Heart left ventricle (tissue), 16 donors: ENCODE results near the gene OR4F15. TPM values are rescaled to one million over a fixed set of nuclear protein-coding genes. Genes with fewer than 3 reads are reported as not detected.
"Not testable (repeated sequence)": the region's sequence is repeated elsewhere in the genome, so short reads cannot be mapped to it uniquely, and the experiment has no call there.

Source experiments
- ATAC-seq, 4 donors: fragments of 200-7000 bp; cut with Tn5 transposase; one replicate each; pipeline ENCODE4 v1.9.1; 2020 to 2022; ENCODE audit warnings: moderate library complexity in 4 of 4, mild to moderate bottlenecking in 3 of 4, moderate number of reproducible peaks in 1 of 4
- DNase-seq, 5 donors: peaks; one replicate each; pipeline ENCODE4 v3.0.0-alpha.2; 2020
- H3K27ac ChIP-seq, 12 donors: fragments of 200-600 bp; sonication (generic) in 4 of 12; one replicate each; pipeline versions ENCODE4 v1.5.0 to v1.8.0; 2016 to 2022; ENCODE audit warnings: mild to moderate bottlenecking in 2 of 12
- H3K27me3 ChIP-seq, 9 donors: fragments of 200-600 bp; sonication (generic) in 2 of 9; one replicate each; pipeline versions ENCODE4 v1.5.1 to v1.8.0; 2016 to 2022; ENCODE audit warnings: mild to moderate bottlenecking in 3 of 9
- H3K36me3 ChIP-seq, 9 donors: fragments of 200-600 bp; sonication (generic) in 2 of 9; one replicate each; pipeline versions ENCODE4 v1.5.0 to v1.8.0; 2018 to 2022; ENCODE audit warnings: mild to moderate bottlenecking in 2 of 9
- H3K4me1 ChIP-seq, 12 donors: fragments of 200-600 bp; sonication (generic) in 4 of 12; one replicate each; pipeline versions ENCODE4 v1.5.0 to v1.8.0; 2016 to 2022; ENCODE audit warnings: mild to moderate bottlenecking in 3 of 12
- H3K4me3 ChIP-seq, 12 donors: fragments of 200-600 bp; sonication (generic) in 4 of 12; one replicate each; pipeline versions ENCODE4 v1.5.0 to v1.8.0; 2017 to 2022; ENCODE audit warnings: mild to moderate bottlenecking in 9 of 12, moderate library complexity in 4 of 12
- H3K9me3 ChIP-seq, 12 donors: fragments of 200-600 bp; sonication (generic) in 4 of 12; one replicate each; pipeline versions ENCODE4 v1.5.0 to v1.8.0; 2016 to 2022; ENCODE audit warnings: mild to moderate bottlenecking in 1 of 12
- POLR2A ChIP-seq, 2 donors: fragments of 450-650 bp; IDR thresholded peaks; one replicate each; pipeline ENCODE4 v1.6.1; 2017; ENCODE audit warnings: antibody characterized with exemption in 2 of 2, mild to moderate bottlenecking in 2 of 2, moderate library complexity in 2 of 2
- WGBS, 4 donors: extraction: QIAGEN DNeasy Blood & Tissue Kit in 2 of 4; methylation state at CpG; one replicate each; pipeline versions ENCODE4 v1.1.5 to v1.1.7; 2013 to 2018; 5-methylcytosine and 5-hydroxymethylcytosine counted together
- intact Hi-C, 10 donors: fragments of 100-400 bp; cut with DNase I; formaldehyde crosslinking; loops; one replicate each; pipeline versions ENCODE4 v1.11.1 to v1.14.2; 2022
- polyA plus RNA-seq, 2 donors: library from polyadenylated mRNA; stranded (reverse); fragments of 200-250 nt; gene quantifications; one replicate each; pipeline ENCODE4 v1.2.3, GENCODE V29; 2013
- total RNA-seq, 9 donors: library from RNA; depleted of rRNA in 2 of 9; stranded (reverse); fragments of >200 nt in 2 of 9; fragmentation: NEBNext Ultra II Directional in 3 of 9; extraction: Animal tissue kit (Norgen Biotek cat#: 25700) in 3 of 9; gene quantifications; one replicate each; pipeline versions ENCODE4 v1.1.0 to v1.2.4, GENCODE V29; 2016 to 2023
- TF ChIP-seq, protein P1 (sequence below), 12 donors: fragments of 200-600 bp; sonication (generic) in 4 of 12; IDR thresholded peaks; one replicate each; pipeline versions ENCODE4 v1.5.0 to v1.8.0; 2018 to 2022; ENCODE audit warnings: antibody characterized with exemption in 12 of 12, mild to moderate bottlenecking in 5 of 12
- donor health status: ischemic (EF 13 %, LVEDD 7.1; RV severe dilation, severe dysfunction).
- donor health status: healthy with polysubstance abuse.
- donor health status: DM: no; HTN: yes; CAD: no.
- donor health status: DM: no; HTN: no; CAD: no.
- donor health status: ischemic (EF 25% LVEDD 6.9; RV normal size, moderate dysfunction).
- donor health status: ischemic (EF 25% LVEDD 5.7; RV mildly dilated, moderate dysfunction).
- donor health status: healthy.
- donor health status: DM: yes; HTN: yes; CAD: no.
- donor health status: ischemic (EF 35%, LVEDD 5.7; RV mildly dilated, moderate dysfunction).
- donor health status: nonischemic (EF 11% LVEDD 7.7; RV severe dilation, severe dysfunction).
- donor health status: DM: yes; HTN: yes; CAD: no.
- donor health status: PGD.
- donor health status: ischemic (EF 29% LVEDD 5.4; RV normal size, mild dysfunction).
- donor health status: nonischemic (EF 23%, LVEDD 6.1; RV moderate dilation, normal function).

OR4F15 gene
- total and polyA plus RNA-seq, 11 donors = not detected

- no peaks in the 10 kb centered on the region for H3K36me3 ChIP-seq
- no peak overlapping the region for H3K4me3 ChIP-seq
- peaks cover 0 to 12% (median 2%) of the 10 kb centered on the region in 9 donors for H3K27me3 ChIP-seq
- 81 to 85% (median 82%) methylated on average over 9 of the region's 9 CpGs for WGBS, 4 donors
- H3K27ac ChIP-seq = no peak overlapping the region
- DNase-seq (no peak), ATAC-seq (no peak)
- intact Hi-C loops = no loop called here
- TF ChIP-seq, protein P1, sequence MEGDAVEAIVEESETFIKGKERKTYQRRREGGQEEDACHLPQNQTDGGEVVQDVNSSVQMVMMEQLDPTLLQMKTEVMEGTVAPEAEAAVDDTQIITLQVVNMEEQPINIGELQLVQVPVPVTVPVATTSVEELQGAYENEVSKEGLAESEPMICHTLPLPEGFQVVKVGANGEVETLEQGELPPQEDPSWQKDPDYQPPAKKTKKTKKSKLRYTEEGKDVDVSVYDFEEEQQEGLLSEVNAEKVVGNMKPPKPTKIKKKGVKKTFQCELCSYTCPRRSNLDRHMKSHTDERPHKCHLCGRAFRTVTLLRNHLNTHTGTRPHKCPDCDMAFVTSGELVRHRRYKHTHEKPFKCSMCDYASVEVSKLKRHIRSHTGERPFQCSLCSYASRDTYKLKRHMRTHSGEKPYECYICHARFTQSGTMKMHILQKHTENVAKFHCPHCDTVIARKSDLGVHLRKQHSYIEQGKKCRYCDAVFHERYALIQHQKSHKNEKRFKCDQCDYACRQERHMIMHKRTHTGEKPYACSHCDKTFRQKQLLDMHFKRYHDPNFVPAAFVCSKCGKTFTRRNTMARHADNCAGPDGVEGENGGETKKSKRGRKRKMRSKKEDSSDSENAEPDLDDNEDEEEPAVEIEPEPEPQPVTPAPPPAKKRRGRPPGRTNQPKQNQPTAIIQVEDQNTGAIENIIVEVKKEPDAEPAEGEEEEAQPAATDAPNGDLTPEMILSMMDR (IDR thresholded peaks at IDR 0.05) = no peak
- TF ChIP-seq POLR2A (IDR thresholded peaks at IDR 0.05) = no peak
- H3K4me1 ChIP-seq = no peaks in the 10 kb centered on the region
- no peaks in the 10 kb centered on the region for H3K9me3 ChIP-seq
These were observed 30.1 kb upstream of the OR4F15 start for GRCh38 chr15:101781928-101782327.

DNA sequence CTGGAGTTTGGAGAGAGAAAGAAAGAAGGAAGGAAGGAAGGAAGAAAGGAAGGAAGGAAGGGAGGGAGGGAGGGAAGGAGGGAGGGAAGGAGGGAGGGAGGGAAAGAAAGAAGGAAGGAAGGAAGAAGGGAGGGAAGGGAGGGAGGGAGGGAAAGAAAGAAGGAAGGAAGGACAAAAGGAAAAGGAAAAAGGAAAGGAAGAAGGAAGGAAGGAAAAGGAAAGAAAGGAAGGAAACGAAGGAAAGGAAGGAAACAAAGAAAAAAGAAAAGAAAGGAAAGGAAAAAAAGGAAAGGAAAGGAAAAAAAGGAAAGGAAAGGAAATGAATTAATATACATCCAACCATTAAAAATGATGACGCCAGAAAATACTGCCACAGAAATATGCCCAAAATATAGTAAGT lies 27.4 kb upstream of the OR4F15 start:
- DNase-seq (no peak), ATAC-seq (no peak)
- Histone ChIP-seq H3K4me1 (no peaks in the 10 kb centered on the region), H3K9me3 (no peaks in the 10 kb centered on the region), H3K27me3 (peaks cover 0 to 7% (median 2%) of the 10 kb centered on the region in 9 donors), H3K36me3 (no peaks in the 10 kb centered on the region), H3K4me3 (no peak overlapping the region), H3K27ac (no peak overlapping the region)
- intact Hi-C loops = no loop called here
- WGBS, 4 donors = 38 to 61% (median 52%) methylated on average over 2 of the region's 2 CpGs
- TF ChIP-seq POLR2A (IDR thresholded peaks at IDR 0.05) = no peak
- TF ChIP-seq, protein P1 (IDR thresholded peaks at IDR 0.05) = no peak

- H3K4me1 ChIP-seq, H3K36me3 ChIP-seq, H3K27ac ChIP-seq, H3K27me3 ChIP-seq, intact Hi-C loops, H3K9me3 ChIP-seq, DNase-seq, H3K4me3 ChIP-seq, ATAC-seq: not testable (repeated sequence)
- 66 to 80% (median 70%) methylated on average over 2 of the region's 2 CpGs for WGBS, 4 donors
These were observed 25.6 kb upstream of the OR4F15 start for GRCh38 chr15:101786422-101786821.

DNA sequence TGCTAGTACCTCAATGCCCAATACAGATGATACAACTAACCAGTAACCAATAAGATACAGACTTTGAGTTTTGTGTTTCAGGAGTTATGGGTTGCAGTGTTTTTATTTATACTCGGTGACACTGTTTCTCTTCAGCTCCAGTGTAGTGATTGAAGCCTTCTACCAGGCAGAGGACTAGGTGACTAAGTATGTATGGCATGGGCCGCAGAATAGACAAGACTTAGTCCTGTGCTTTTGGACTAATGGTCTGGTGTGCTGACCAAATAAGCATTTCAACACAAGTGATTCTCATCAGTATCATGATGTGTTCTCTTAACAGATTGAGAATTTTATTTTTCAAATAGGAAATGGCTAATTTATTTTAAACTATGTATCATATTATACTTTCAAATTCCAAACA lies 24.0 kb upstream of the OR4F15 start:
- H3K27ac ChIP-seq, H3K9me3 ChIP-seq, H3K4me3 ChIP-seq, ATAC-seq, intact Hi-C loops, H3K4me1 ChIP-seq, H3K27me3 ChIP-seq, H3K36me3 ChIP-seq, DNase-seq: not testable (repeated sequence)
- WGBS, 4 donors = 84 to 91% (median 85%) methylated on average over 2 of the region's 2 CpGs

DNA sequence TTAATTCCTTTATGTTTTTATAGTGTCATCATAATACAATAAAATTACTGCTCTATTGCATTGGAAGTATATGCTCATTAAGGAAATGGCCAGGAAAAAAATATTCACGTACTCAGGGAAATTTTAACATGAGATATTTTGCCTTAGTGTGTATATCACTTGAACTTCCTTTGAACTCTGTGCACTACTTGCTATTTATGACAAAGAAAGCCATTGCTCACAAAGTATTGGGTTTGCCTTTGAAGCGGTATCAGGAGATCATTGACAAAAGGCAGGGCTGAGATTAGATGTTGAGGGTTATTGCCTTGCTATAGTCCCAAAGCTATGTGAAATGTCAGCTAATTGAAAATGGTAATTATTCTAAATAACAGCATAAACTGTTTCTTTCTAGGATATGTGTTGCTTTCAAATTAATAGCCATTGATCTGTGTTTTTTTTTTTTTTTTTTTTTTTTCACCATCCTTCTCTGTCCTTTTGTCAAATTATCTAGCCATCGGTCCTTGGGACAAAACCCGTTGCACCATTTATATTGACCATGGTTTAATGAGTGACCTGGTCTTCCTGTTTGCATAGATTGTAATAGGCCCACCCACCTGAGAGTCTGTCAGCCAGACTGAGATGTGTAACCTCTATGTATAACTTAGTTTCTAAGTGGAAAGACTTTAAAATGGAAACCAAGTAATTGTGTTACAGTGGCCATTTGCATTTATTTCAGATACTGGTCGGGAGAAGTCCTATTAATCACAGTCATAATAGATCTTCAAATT lies 23.3 kb upstream of the OR4F15 start:
- H3K27ac ChIP-seq, H3K9me3 ChIP-seq, DNase-seq, H3K4me1 ChIP-seq, intact Hi-C loops, H3K27me3 ChIP-seq, ATAC-seq, H3K4me3 ChIP-seq, H3K36me3 ChIP-seq: not testable (repeated sequence)
- 67 to 74% (median 68%) methylated on average over 5 of the region's 5 CpGs for WGBS, 4 donors

DNA sequence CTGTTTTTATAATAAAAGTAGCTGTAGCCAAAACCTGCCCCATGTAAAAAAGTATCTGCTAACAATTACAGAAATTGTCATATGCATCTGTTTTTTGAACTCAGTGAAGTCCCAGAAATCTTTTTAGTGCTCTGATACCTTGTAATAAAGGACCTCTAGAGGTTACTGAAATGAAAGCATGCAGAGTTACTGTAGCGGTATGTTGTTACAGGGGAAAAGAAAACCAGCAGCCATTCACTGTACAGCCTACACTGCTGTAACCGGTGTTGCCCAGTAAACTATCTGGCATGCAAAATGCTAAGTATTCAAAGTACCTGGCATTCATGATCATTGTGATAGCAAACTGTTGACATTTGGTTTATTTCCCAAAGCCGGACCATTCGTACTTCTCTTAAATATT lies 21.3 kb upstream of the OR4F15 start:
- WGBS, 4 donors = 46 to 73% (median 49%) methylated on average over 2 to 4 of the region's 4 CpGs; no CpG with 5 or more reads in 1 of the 4 donors
- ATAC-seq, DNase-seq, H3K36me3 ChIP-seq, H3K4me3 ChIP-seq, H3K4me1 ChIP-seq, H3K27ac ChIP-seq, intact Hi-C loops, H3K9me3 ChIP-seq: not testable (repeated sequence)
- H3K27me3 ChIP-seq = peaks cover 0 to 11% (median 0%) of the 10 kb centered on the region in 9 donors

DNA sequence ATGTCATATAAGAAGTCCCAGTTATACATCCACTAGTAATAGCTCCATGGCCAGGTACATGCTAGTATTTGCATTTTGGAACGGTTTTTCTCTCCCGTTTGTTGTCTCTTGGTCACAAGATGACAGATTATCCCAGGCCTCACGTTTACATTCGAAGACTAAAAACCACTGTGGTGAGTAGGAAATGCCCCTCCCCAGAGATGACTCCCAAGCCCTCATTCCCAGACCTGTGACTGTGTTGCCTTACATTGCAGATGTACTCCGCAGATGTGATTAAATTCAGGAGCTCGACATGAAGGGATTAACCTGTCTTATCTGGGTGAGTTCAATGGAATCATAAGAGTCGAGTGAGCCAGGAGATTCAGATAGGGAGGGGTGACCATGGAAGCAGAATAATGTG lies 18.0 kb upstream of the OR4F15 start:
- DNase-seq, H3K27ac ChIP-seq, H3K9me3 ChIP-seq, H3K4me3 ChIP-seq, intact Hi-C loops, H3K36me3 ChIP-seq, H3K4me1 ChIP-seq, ATAC-seq: not testable (repeated sequence)
- WGBS, 4 donors = 66 to 70% (median 69%) methylated on average over 7 of the region's 7 CpGs
- peaks cover 0 to 17% (median 0%) of the 10 kb centered on the region in 9 donors for H3K27me3 ChIP-seq
